Measurements from ENCODE around the gene DNAAF1.
A peak's percentile ranks its signal among the peaks of the same experiment; 100 is the strongest.

The DNAAF1 gene

DNA sequence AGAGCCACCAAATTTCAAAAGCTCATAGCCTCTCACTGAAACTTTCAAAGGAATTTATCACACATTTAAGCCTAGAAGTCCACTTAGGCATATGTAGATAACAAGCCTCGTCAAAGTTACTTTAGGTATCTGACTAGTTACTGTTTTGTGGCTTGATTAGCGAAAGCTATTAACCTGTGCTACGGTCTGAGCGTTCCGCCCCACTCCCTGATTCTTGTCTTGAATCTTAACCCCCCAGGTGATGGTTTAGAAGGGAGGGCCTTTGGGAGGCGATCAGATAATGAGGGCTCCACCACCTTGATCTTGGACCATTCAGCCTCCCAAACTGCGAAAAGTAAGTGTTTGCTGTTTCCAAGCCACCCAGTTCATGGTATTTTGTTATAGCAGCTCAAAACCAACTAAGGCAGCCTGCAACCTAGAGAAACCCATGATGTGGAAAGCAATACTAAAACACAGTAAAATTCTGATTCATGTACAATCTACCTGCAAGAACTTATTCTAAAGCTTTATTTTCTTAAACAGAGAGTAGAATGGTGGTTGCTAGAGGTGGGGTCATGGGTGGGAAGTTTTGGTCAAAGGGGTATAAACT is 7.2 kb upstream of the DNAAF1 start:
- Histone ChIP-seq H3K9me3 (no peaks in the 10 kb centered on the region), H3K36me3 (replicated peaks) (no peaks in the 10 kb centered on the region), H3K4me3 (no peak overlapping the region), H3K27me3 (ENCODE audit: low read depth) (no peaks in the 10 kb centered on the region), H3K4me1 (peaks cover 19% of the 10 kb centered on the region)
- in situ Hi-C loops (cut with MboI; ENCODE audit: low sequenced_read_pairs) = no loop called here
- no peak for DNase-seq (ENCODE audit: low spot score in 2 of 2)

DNA sequence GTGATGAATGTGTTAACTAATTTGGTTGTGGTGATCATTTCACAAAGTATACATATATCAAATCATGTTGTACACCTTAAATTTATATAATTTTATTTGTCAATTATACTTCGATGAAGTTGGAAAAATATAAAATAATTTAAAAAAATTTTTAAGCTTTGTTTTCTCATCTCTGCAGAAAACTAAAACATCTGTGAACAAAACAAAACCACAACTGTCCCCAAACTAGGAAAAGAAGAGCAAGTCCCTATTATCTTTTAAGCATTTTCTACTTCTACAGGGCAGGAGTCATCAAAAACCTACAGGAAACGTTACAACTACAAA is 6.6 kb upstream of the DNAAF1 start:
- H3K4me3 ChIP-seq = no peak overlapping the region

DNA sequence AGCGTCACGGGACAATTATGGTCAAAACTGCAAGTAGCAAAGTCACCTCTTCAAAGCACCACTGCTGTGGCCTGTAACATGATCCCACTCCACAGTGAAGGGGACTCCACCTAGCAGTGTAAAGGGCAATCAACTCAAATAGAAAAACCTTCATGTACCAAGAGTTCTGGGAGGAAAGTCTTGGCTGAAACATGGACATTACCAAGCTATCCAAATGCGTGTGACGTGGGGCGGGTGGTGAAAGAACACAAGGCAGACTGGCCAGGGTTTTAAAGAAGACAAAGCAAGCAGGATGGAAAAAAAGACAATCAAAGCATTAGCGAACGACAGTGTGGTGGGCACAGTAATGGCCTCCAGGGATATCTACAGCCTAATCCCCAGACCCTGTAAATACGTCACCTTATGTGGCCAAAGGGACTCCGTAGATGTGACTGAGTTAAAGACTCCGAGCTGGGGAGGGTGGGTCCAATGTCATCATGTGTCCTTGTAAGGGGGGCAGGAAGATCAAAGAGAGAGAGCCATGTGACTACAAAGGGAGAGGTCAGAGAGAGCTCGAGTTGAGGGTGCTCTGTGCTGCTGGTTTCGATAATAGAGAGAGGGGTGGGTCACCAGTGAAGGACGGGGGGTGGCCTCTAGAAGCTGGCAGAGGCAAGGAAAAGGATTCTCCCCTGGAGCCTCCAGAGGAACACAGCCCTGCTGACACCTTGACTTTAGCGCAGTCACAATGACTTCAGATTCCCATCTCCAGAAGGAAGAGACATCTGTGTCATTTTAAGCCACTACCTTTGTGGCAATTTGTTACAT is 6.1 kb upstream of the DNAAF1 start:
- H3K4me1 ChIP-seq = peaks cover 19% of the 10 kb centered on the region
- peak; percentile 58 to 79 for DNase-seq (ENCODE audit: low spot score in 2 of 2)
- in situ Hi-C loops (cut with MboI; ENCODE audit: low sequenced_read_pairs) = no loop called here

More for the DNA sequence above, 6.6 kb upstream of the DNAAF1 start:
- in situ Hi-C loops (cut with MboI; ENCODE audit: low sequenced_read_pairs) = no loop called here
- no peak for DNase-seq (ENCODE audit: low spot score in 2 of 2)
- peaks cover 19% of the 10 kb centered on the region for H3K4me1 ChIP-seq
- no peaks in the 10 kb centered on the region; the same call in 1 of the 2 replicates for H3K36me3 ChIP-seq (replicated peaks)
- no peaks in the 10 kb centered on the region for H3K27me3 ChIP-seq (ENCODE audit: low read depth)
- no peaks in the 10 kb centered on the region for H3K9me3 ChIP-seq

DNA sequence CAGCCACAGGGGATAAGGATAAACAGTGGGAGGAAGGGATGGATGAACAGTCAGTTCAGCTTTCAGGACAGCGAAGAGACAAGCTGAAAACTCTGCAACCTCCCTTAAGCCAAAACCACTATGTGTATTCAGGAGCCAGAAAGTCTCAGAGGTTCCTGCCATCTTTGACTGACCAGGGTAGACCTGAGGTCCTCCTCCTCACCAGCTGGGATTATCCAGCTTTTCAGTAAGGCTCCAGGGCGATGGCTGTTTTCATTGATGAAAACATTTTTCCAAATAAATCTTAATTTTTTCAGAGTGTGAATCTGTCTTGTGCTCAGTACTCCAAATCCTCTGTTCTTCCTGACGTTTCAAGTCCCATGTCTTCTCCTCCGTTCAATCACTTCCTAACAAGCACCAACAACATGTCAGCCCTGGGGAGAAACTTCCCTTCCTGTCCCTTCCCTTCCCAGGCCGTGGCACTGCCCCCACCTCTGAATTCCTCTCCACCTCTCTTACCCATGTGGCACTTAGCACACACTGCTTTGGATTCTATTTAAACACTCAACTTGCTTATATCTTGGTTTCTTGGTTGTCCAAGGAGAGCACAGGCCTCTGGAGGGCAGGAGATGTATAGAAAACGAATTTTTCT is 5.4 kb upstream of the DNAAF1 start:
- Histone ChIP-seq H3K36me3 (replicated peaks) (no peaks in the 10 kb centered on the region; the same call in 1 of the 2 replicates), H3K27me3 (ENCODE audit: low read depth) (no peaks in the 10 kb centered on the region), H3K4me3 (no peak overlapping the region), H3K9me3 (no peaks in the 10 kb centered on the region), H3K4me1 (peaks cover 19% of the 10 kb centered on the region)
- in situ Hi-C loops (cut with MboI; ENCODE audit: low sequenced_read_pairs) = no loop called here
- no peak for DNase-seq (ENCODE audit: low spot score in 2 of 2)

More for the DNA sequence above, 6.1 kb upstream of the DNAAF1 start:
- no peaks in the 10 kb centered on the region for H3K9me3 ChIP-seq
- H3K27me3 ChIP-seq (ENCODE audit: low read depth) = no peaks in the 10 kb centered on the region
- H3K36me3 ChIP-seq (replicated peaks) = no peaks in the 10 kb centered on the region; the same call in 1 of the 2 replicates
- H3K4me3 ChIP-seq = no peak overlapping the region

DNA sequence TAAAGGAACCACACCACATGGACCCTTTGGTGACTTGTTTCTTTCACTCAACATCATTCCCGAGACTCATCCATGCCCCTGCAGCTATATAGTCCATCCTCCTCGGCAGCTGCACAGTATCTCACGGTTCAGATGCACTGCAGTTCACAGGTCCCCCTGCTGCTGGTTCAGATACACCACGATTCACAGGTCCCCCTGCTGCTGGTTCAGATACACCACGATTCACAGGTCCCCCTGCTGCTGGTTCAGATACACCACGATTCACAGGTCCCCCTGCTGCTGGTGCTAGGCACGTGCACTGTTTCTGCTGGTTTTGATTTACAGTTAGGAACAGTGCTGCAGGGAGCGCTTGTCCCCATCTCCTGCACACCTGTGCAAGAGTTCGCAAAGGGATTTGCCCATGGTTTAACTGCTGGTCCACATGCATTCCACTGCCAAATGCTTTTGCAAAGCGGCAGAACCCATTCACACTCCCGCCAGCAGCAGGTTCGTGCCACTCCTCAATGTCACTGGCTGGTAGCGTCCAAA is 3.9 kb upstream of the DNAAF1 start:
- in situ Hi-C loops (cut with MboI; ENCODE audit: low sequenced_read_pairs) = no loop called here
- no peaks in the 10 kb centered on the region; the same call in 1 of the 2 replicates for H3K36me3 ChIP-seq (replicated peaks)
- H3K27me3 ChIP-seq (ENCODE audit: low read depth) = no peaks in the 10 kb centered on the region
- H3K4me3 ChIP-seq = no peak overlapping the region
- DNase-seq (ENCODE audit: low spot score in 2 of 2) = peak in 1 of 2 experiments; percentile 43
- H3K9me3 ChIP-seq = no peaks in the 10 kb centered on the region
- peaks cover 19% of the 10 kb centered on the region for H3K4me1 ChIP-seq

DNA sequence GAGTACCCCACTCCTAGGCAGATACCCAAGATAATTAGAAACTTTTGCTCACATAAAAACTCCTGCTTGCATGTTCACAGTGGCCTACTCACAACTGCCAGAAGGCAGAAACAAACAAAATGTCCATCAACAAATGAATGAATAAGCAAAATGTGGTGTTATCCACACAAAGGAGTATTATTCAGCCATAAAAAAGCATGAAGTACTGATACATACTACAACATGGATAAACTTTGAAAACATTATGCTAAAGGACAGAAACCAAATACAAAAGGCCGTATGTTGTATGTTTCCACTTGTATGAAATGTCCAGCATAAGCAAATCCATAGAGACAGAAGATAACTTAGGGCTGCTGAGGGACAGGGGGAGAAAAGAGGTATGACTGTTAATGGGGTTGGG is 2.0 kb upstream of the DNAAF1 start:
- Histone ChIP-seq H3K4me1 (peaks cover 19% of the 10 kb centered on the region), H3K27me3 (ENCODE audit: low read depth) (0 out of 2 replicates have a peak, but pooled peaks cover 2% of the 10 kb centered on the region), H3K4me3 (no peak overlapping the region), H3K9me3 (no peaks in the 10 kb centered on the region), H3K36me3 (replicated peaks) (no peaks in the 10 kb centered on the region; the same call in 1 of the 2 replicates)
- DNase-seq (ENCODE audit: low spot score in 2 of 2) = no peak
- in situ Hi-C loops (cut with MboI; ENCODE audit: low sequenced_read_pairs) = no loop called here

DNA sequence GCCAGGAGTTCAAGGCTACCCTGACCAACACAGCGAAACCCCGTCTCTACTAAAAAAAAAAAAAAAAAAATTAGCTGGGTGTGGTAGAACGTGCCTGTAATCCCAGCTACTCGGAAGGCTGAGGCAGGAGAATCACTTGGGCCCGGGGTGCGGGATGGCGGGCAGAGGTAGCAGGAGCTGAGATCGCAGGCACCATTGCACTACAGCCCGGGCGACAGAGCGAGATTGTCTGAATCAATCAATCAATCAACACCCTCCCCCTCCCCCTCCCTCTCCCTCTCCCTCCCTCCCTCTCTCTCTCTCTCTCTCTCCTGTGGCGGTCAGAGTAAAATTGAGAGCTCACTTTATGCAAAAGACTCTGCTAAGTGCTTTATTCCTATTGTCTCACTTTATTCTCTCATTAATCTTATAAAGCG is 1.3 kb upstream of the DNAAF1 start:
- Histone ChIP-seq H3K36me3 (replicated peaks) (no peaks in the 10 kb centered on the region; the same call in 1 of the 2 replicates), H3K9me3 (no peaks in the 10 kb centered on the region), H3K4me3 (peak overlapping the region; percentile 63), H3K4me1 (peaks cover 13% of the 10 kb centered on the region), H3K27me3 (ENCODE audit: low read depth) (0 out of 2 replicates have a peak, but pooled peaks cover 2% of the 10 kb centered on the region)
- DNase-seq (ENCODE audit: low spot score in 2 of 2) = peak; percentile 37 to 74
- in situ Hi-C loops (cut with MboI; ENCODE audit: low sequenced_read_pairs) = no loop called here

DNA sequence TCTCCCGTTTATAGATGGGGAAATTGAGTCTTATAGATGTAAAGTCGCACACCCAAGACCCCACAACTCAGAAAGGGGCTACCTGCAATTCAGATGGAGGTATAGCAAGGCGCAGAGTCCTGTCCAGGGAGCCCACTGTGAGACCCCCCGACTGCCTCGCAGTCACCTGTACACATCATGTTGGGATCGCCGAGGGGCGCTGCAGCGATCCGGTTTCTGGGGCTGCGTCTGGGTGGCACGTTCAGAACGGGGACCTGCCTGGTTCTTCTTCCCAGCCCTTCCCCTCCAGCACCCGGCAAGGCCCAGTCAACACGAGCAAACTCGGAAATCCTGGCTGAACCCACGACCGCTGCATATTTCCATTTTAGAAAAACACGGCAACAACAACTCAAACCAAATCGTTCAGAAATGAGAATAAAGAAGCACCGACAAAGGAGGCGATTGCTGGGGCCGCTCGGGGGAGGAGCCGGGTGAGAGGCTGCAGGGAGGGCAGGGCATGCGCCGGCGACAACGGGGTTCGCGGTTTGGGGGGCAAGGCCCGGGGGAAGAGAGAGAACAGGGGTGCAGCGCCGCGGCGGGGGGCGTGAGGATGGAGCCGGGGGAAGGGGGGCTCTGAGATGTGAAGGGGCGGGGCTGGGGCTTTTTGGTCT is 774 bp upstream of the DNAAF1 start:
- 0 out of 2 replicates have a peak, but pooled peaks cover 2% of the 10 kb centered on the region for H3K27me3 ChIP-seq (ENCODE audit: low read depth)
- in situ Hi-C loops (cut with MboI; ENCODE audit: low sequenced_read_pairs) = no loop called here
- H3K4me3 ChIP-seq = peak overlapping the region; percentile 63
- peak; percentile 41 to 62 for DNase-seq (ENCODE audit: low spot score in 2 of 2)
- no peaks in the 10 kb centered on the region for H3K9me3 ChIP-seq
- no peaks in the 10 kb centered on the region; the same call in 1 of the 2 replicates for H3K36me3 ChIP-seq (replicated peaks)
- H3K4me1 ChIP-seq = peaks cover 8% of the 10 kb centered on the region

DNA sequence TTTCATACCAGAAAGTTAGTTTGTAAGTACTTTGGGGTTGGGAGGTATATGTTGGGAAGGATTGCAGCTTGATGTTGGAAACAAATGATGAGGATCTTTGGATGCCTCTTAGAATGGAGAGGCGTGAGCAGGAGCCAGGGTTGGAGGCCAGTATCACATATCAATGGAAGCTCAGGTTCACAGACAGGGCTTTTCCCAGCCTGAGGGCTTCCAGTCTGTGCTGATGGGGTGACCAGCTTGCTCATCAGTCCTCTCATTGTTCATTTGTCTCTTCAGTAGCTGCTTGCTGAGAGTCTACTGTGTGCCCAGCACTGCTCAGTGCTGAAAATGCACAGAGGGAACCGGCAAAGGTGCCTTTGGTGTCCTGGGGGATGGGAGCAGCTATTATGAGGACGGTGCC is 5.8 kb downstream of the DNAAF1 start:
- H3K27me3 ChIP-seq (ENCODE audit: low read depth) = peaks cover 2% of the 10 kb centered on the region; the same call in 1 of the 2 replicates
- no peaks in the 10 kb centered on the region for H3K4me1 ChIP-seq
- in situ Hi-C loops (cut with MboI; ENCODE audit: low sequenced_read_pairs) = no loop called here
- H3K9me3 ChIP-seq = no peaks in the 10 kb centered on the region
- no peak overlapping the region for H3K4me3 ChIP-seq
- no peak for DNase-seq (ENCODE audit: low spot score in 2 of 2)
- no peaks in the 10 kb centered on the region for H3K36me3 ChIP-seq (replicated peaks)

DNA sequence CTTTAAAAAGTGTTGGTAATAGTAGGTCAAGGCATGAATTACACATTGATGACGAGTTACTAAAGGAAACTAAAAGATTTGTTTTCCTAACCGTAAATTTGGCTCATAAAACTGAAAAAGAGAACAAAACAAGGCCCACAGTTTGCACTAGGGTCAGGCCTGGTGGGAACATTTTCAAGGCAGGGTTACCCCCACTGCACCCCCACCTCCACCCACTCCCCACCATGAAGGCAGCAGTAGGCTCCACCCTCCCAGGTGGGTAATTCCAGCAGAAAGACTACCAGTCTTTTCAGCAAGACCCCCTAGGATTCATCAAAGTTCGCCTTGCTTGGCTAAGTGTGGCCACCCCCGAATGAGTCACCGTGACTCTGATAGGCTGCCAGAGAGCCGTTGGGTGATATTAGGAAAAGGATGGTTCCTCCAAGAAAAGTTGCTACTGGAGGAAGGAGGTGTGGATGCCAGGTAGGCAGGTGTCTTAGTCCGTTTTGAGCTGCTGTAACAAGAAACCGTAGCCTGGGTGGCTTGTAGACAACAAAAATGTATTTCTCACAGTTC is 8.6 kb downstream of the DNAAF1 start:
- H3K4me3 ChIP-seq = no peak overlapping the region
- no peaks in the 10 kb centered on the region for H3K36me3 ChIP-seq (replicated peaks)
- in situ Hi-C loops (cut with MboI; ENCODE audit: low sequenced_read_pairs) = no loop called here
- no peaks in the 10 kb centered on the region for H3K9me3 ChIP-seq
- peaks cover 7% of the 10 kb centered on the region; the same call in 1 of the 2 replicates for H3K27me3 ChIP-seq (ENCODE audit: low read depth)
- DNase-seq (ENCODE audit: low spot score in 2 of 2) = no peak
- no peaks in the 10 kb centered on the region for H3K4me1 ChIP-seq

DNA sequence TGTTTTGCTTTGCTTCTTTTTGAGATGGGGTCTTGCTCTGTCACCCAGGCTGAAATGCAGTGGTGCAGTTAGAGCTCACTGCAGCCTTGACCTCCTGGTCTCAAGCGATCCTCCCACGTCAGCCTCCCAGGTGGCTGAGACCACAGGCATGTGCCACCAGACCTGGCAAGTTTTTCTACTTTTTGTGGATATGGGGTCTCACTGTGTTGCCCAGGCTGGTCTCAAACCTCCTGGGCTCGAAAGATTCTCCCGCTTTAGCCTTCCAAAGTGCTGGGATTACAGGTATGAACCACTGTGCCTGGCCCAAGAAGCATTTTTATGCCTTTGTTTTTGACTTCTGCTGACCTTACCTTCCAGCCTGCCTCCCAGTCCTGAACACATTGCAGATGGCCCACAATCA is 10.1 kb downstream of the DNAAF1 start:
- no peaks in the 10 kb centered on the region; the same call in 1 of the 2 replicates for H3K4me1 ChIP-seq
- H3K4me3 ChIP-seq = no peak overlapping the region
- in situ Hi-C loops (cut with MboI; ENCODE audit: low sequenced_read_pairs) = no loop called here
- H3K36me3 ChIP-seq (replicated peaks) = no peaks in the 10 kb centered on the region; the same call in 1 of the 2 replicates
- DNase-seq (ENCODE audit: low spot score in 2 of 2) = no peak
- peaks cover 19% of the 10 kb centered on the region; the same call in 1 of the 2 replicates for H3K27me3 ChIP-seq (ENCODE audit: low read depth)
- H3K9me3 ChIP-seq = no peaks in the 10 kb centered on the region

DNA sequence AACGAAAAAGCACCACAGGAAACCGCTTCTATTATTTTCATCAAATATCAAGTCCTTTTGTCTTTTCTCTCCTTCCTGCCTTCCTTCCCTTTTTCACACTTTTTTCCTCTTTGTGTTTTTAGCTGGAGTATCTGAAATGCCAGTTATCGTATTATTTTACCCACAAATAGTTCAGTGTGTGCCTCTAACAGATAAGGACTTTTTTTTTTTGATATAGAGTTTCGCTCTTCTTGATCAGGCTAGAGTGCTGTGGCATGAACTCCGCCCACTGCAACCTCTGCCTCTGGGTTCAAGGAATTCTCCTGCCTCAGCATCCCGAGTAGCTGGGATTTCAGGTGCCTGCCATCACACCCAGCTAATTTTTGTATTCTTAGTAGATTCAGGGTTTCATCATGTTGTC is 10.7 kb downstream of the DNAAF1 start:
- in situ Hi-C loops (cut with MboI; ENCODE audit: low sequenced_read_pairs) = no loop called here
- Histone ChIP-seq H3K27me3 (ENCODE audit: low read depth) (peaks cover 19% of the 10 kb centered on the region; the same call in 1 of the 2 replicates), H3K4me1 (no peaks in the 10 kb centered on the region; the same call in 1 of the 2 replicates), H3K36me3 (replicated peaks) (no peaks in the 10 kb centered on the region; the same call in 1 of the 2 replicates), H3K9me3 (no peaks in the 10 kb centered on the region), H3K4me3 (no peak overlapping the region)
- no peak for DNase-seq (ENCODE audit: low spot score in 2 of 2)

DNA sequence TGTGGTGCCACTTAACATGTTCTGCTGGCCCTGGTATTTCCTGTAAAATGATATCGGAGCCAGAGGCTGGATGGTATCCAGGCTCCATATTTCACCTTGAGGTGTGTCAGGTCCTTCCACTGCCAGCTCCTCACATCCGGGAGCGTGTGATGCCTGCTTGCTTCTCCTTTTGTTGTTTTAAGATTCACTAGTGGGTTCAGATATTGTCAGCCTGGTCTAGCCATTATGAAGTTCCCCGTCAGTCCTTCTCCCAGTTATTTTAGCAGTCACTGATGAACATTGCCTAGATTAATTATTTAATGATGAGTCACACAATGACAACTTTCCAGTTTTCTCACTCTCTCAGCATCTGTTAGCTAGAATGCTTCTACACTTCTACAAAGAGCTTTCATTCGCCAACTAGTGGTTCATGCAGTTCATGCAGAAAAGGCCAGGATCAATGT is 11.3 kb downstream of the DNAAF1 start:
- H3K27me3 ChIP-seq (ENCODE audit: low read depth) = peaks cover 19% of the 10 kb centered on the region; the same call in 1 of the 2 replicates
- no peaks in the 10 kb centered on the region for H3K9me3 ChIP-seq
- in situ Hi-C loops (cut with MboI; ENCODE audit: low sequenced_read_pairs) = no loop called here
- H3K36me3 ChIP-seq (replicated peaks) = no peaks in the 10 kb centered on the region; the same call in 1 of the 2 replicates
- no peaks in the 10 kb centered on the region; the same call in 1 of the 2 replicates for H3K4me1 ChIP-seq
- no peak overlapping the region for H3K4me3 ChIP-seq
- DNase-seq (ENCODE audit: low spot score in 2 of 2) = no peak
